ENCODE measurements around the gene LBP. TPM values are rescaled to one million over a fixed set of nuclear protein-coding genes. Genes with fewer than 3 reads are reported as not detected.

The LBP gene
- total RNA-seq, 4 donors from 2014 or later: 1.4 to 17.9 (median 6.5) TPM

DNA sequence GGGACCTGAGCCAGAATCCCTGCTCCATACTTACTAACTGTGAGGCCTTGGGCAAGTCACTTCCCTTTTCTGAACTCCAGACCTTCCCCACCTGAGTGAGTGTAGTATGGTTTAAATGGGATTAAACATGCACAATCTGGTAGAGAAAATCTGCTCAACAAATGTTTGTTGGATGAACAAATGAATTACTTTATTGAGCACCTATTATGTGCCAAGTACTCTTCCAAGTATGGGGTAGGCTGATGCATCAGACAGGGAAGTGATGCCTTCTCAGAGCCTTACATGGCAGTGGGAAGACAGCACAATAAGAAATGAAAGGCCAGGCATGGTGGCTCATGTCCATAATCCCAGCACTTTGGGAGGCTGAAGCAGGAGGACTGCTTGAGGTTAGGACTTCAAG, 15.0 kb upstream of the LBP start:
- no peak overlapping the region for H3K27ac ChIP-seq
- no peaks in the 10 kb centered on the region for H3K4me1 ChIP-seq
- no peak for DNase-seq
- no peak for ATAC-seq
- H3K4me3 ChIP-seq: no peak overlapping the region
- intact Hi-C loops (cut with DNase I; ENCODE audit: low total_unique reads) (no loop called here), in situ Hi-C loops (cut with MboI; ENCODE audit: low sequenced_read_pairs in 4 of 4) (loop anchor here in 1 of 4 donors (25.0 kb wide), 1 partner anchor 269 kb away; no protein-coding TSS in a partner anchor)
- H3K27me3 ChIP-seq: no peaks in the 10 kb centered on the region
- TF ChIP-seq POLR2A (IDR thresholded peaks at IDR 0.05): no peak
- TF ChIP-seq, protein P1, sequence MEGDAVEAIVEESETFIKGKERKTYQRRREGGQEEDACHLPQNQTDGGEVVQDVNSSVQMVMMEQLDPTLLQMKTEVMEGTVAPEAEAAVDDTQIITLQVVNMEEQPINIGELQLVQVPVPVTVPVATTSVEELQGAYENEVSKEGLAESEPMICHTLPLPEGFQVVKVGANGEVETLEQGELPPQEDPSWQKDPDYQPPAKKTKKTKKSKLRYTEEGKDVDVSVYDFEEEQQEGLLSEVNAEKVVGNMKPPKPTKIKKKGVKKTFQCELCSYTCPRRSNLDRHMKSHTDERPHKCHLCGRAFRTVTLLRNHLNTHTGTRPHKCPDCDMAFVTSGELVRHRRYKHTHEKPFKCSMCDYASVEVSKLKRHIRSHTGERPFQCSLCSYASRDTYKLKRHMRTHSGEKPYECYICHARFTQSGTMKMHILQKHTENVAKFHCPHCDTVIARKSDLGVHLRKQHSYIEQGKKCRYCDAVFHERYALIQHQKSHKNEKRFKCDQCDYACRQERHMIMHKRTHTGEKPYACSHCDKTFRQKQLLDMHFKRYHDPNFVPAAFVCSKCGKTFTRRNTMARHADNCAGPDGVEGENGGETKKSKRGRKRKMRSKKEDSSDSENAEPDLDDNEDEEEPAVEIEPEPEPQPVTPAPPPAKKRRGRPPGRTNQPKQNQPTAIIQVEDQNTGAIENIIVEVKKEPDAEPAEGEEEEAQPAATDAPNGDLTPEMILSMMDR (IDR thresholded peaks at IDR 0.05 in 4 of 5, conservative IDR thresholded peaks at IDR 0.05 in 1 of 5): no peak
- H3K9me3 ChIP-seq: no peaks in the 10 kb centered on the region
- H3K36me3 ChIP-seq: no peaks in the 10 kb centered on the region

DNA sequence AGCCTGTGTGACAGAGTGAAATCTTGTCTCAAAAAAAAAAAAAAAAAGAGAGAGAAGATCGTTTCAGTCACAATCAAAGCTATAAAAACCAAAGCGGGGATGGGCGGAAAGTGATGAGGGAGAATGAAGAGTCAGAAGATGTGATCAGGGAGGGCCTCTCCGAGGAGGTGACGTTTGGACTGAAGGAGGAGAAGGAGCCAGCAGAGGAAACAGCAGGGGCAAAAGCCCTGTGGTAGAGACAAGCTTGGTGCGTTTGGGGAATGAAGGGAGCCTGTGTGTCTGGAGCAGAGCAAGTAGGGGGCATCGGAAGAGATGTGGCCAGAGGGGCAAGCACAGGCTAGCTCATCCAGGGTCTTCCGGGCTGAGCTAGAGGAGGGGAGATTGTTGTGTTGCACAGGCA, 14.5 kb upstream of the LBP start:
- ATAC-seq (no peak), DNase-seq (no peak)
- Histone ChIP-seq H3K27me3 (no peaks in the 10 kb centered on the region), H3K9me3 (no peaks in the 10 kb centered on the region), H3K4me1 (no peaks in the 10 kb centered on the region), H3K4me3 (no peak overlapping the region), H3K36me3 (no peaks in the 10 kb centered on the region), H3K27ac (no peak overlapping the region)
- intact Hi-C loops (cut with DNase I; ENCODE audit: low total_unique reads): no loop called here
- in situ Hi-C loops (cut with MboI; ENCODE audit: low sequenced_read_pairs in 4 of 4): loop anchor here in 1 of 4 donors (25.0 kb wide), 1 partner anchor 270 kb away; no protein-coding TSS in a partner anchor
- TF ChIP-seq POLR2A (IDR thresholded peaks at IDR 0.05): no peak
- TF ChIP-seq, protein P1 (IDR thresholded peaks at IDR 0.05 in 4 of 5, conservative IDR thresholded peaks at IDR 0.05 in 1 of 5): no peak

GRCh38 chr20:38334016-38334415, 12.3 kb upstream of the LBP start:
- no peak for DNase-seq
- no peak for TF ChIP-seq POLR2A (IDR thresholded peaks at IDR 0.05)
- Histone ChIP-seq H3K27ac (no peak overlapping the region), H3K4me3 (no peak overlapping the region), H3K27me3 (no peaks in the 10 kb centered on the region), H3K9me3 (no peaks in the 10 kb centered on the region), H3K4me1 (no peaks in the 10 kb centered on the region), H3K36me3 (no peaks in the 10 kb centered on the region)
- intact Hi-C loops (cut with DNase I; ENCODE audit: low total_unique reads): no loop called here
- in situ Hi-C loops (cut with MboI; ENCODE audit: low sequenced_read_pairs in 4 of 4): loop anchor here in 1 of 4 donors (25.0 kb wide), 1 partner anchor 272 kb away; no protein-coding TSS in a partner anchor
- ATAC-seq: no peak

- Histone ChIP-seq H3K27me3 (no peaks in the 10 kb centered on the region), H3K27ac (no peak overlapping the region), H3K4me1 (no peaks in the 10 kb centered on the region), H3K36me3 (no peaks in the 10 kb centered on the region), H3K4me3 (no peak overlapping the region), H3K9me3 (no peaks in the 10 kb centered on the region)
- TF ChIP-seq, protein P1 (IDR thresholded peaks at IDR 0.05 in 4 of 5, conservative IDR thresholded peaks at IDR 0.05 in 1 of 5): no peak
- TF ChIP-seq POLR2A (IDR thresholded peaks at IDR 0.05): no peak
- ATAC-seq (no peak), DNase-seq (no peak)
- in situ Hi-C loops (cut with MboI; ENCODE audit: low sequenced_read_pairs in 4 of 4): loop anchor here in 1 of 4 donors (25.0 kb wide), 1 partner anchor 274 kb away; no protein-coding TSS in a partner anchor
- intact Hi-C loops (cut with DNase I; ENCODE audit: low total_unique reads): no loop called here
Observed at GRCh38 chr20:38336726-38337125, 9.6 kb upstream of the LBP start.

DNA sequence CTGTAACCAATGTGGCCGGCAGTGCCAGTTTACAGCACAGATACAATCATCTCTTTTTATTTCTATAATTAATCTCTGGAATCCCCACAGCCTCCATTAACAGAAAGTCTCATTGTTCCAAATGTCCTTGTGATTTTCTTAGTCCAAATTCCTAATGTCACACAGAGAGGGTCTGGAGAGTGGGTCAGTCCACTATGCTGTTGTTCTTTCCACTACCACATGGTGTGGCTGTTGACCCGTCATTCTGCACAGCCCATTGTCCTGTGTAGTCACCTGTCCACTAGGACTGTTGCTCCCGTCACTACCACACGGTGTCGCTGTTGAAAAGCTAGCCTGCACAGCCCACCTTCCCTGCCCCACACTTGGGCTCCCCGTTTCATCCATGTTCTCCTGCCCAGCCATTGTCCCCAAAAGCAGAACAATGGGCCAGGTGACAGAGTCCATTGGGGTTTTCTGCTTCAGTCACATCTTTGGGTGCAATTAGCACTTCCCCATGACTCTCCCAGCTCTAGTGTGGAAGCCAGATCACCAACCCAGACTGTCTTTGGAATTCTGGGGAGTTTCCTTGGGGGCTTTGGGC, 8.6 kb upstream of the LBP start:
- H3K27me3 ChIP-seq: no peaks in the 10 kb centered on the region
- DNase-seq (no peak), ATAC-seq (no peak)
- no peak for TF ChIP-seq POLR2A (IDR thresholded peaks at IDR 0.05)
- TF ChIP-seq, protein P1 (IDR thresholded peaks at IDR 0.05 in 4 of 5, conservative IDR thresholded peaks at IDR 0.05 in 1 of 5): peak in 3 of 5 experiments; percentile 20 to 51 (median 22)
- no peaks in the 10 kb centered on the region for H3K4me1 ChIP-seq
- H3K4me3 ChIP-seq: no peak overlapping the region
- no peaks in the 10 kb centered on the region for H3K9me3 ChIP-seq
- no peak overlapping the region for H3K27ac ChIP-seq
- no peaks in the 10 kb centered on the region for H3K36me3 ChIP-seq
- in situ Hi-C loops (cut with MboI; ENCODE audit: low sequenced_read_pairs in 4 of 4): loop anchor here in 1 of 4 donors (25.0 kb wide), 1 partner anchor 275 kb away; no protein-coding TSS in a partner anchor
- intact Hi-C loops (cut with DNase I; ENCODE audit: low total_unique reads): no loop called here

All from gastrocnemius medialis (tissue), 4 donors.